HUES48 (cell line): ENCODE data around the gene TEX14.

ENCODE experiments used
- H3K27ac ChIP-seq: one replicate; pipeline ENCODE4 v1.7.0; 2013; ENCODE audit warnings: low read depth, low read length, inconsistent platforms
- H3K27me3 ChIP-seq: 2 replicates; pipeline ENCODE4 v1.6.1; 2013; ENCODE audit warnings: mild to moderate bottlenecking, low read length; ENCODE audit not compliant: control insufficient read depth, insufficient read depth
- H3K36me3 ChIP-seq: 2 replicates; pipeline ENCODE4 v1.6.1; 2013; ENCODE audit warnings: low read length; ENCODE audit not compliant: control insufficient read depth, insufficient read depth
- H3K4me1 ChIP-seq: 2 replicates; pipeline ENCODE4 v1.6.1; 2013; ENCODE audit warnings: mild to moderate bottlenecking, low read length; ENCODE audit not compliant: control insufficient read depth, insufficient read depth
- H3K4me3 ChIP-seq: 2 replicates; pipeline ENCODE4 v1.5.1; 2013; ENCODE audit warnings: mild to moderate bottlenecking, low read depth, low read length
- H3K9ac ChIP-seq: 2 replicates; pipeline ENCODE4 v1.6.1; 2013; ENCODE audit warnings: mild to moderate bottlenecking, low read depth, low read length, moderate library complexity
- H3K9me3 ChIP-seq: 2 replicates; pipeline ENCODE4 v1.6.1; 2013; ENCODE audit warnings: low read length; ENCODE audit not compliant: control insufficient read depth, insufficient read depth

The TEX14 gene

DNA sequence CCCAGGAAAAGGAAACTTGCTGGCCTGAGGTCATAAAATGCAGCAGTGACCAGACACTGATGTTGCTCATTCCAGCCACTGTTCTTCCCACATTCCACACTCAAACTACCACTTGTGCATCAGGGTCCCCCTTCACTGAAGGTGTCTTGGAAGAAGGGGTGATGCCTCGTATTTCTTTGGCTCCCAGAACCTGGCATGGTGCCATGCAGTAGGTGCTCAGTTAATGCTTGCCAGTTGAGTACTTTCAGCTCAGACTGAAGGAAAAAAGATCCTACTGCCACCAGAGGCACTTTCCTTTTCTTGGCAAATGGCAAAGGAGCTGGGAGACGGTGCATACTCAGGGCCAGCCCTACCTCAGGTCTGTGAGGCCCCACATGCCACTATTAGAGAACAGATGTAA is 73.5 kb downstream of the TEX14 start:
- H3K27ac ChIP-seq = no peak overlapping the region

DNA sequence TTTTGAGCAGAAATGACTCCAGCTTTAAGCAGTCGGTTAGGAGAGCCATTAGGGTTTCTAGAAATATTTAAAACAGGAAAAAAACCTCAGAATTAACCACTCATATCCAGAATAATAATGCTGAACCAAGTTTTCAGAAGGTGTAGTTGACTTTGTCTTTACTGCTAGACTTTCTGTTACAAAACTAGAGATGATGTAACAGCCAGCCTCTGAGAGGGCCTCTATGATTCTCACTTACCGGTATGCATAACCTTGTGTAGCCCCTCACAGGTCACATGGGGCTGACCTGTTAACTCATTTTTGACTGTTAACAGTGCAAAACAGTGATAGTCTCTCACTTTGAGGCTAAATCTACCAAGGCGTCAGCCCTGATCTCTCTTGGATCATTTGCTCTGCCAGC is 74.3 kb downstream of the TEX14 start:
- no peaks in the 10 kb centered on the region for H3K9me3 ChIP-seq
- no peaks in the 10 kb centered on the region for H3K4me1 ChIP-seq
- H3K36me3 ChIP-seq = no peaks in the 10 kb centered on the region
- H3K4me3 ChIP-seq = no peak overlapping the region
- H3K27ac ChIP-seq = no peak overlapping the region
- H3K27me3 ChIP-seq = no peaks in the 10 kb centered on the region
- no peak overlapping the region for H3K9ac ChIP-seq

More for the DNA sequence above, 73.5 kb downstream of the TEX14 start:
- Histone ChIP-seq H3K27me3 (no peaks in the 10 kb centered on the region), H3K4me3 (no peak overlapping the region), H3K4me1 (no peaks in the 10 kb centered on the region), H3K9me3 (no peaks in the 10 kb centered on the region), H3K9ac (no peak overlapping the region), H3K36me3 (no peaks in the 10 kb centered on the region)

DNA sequence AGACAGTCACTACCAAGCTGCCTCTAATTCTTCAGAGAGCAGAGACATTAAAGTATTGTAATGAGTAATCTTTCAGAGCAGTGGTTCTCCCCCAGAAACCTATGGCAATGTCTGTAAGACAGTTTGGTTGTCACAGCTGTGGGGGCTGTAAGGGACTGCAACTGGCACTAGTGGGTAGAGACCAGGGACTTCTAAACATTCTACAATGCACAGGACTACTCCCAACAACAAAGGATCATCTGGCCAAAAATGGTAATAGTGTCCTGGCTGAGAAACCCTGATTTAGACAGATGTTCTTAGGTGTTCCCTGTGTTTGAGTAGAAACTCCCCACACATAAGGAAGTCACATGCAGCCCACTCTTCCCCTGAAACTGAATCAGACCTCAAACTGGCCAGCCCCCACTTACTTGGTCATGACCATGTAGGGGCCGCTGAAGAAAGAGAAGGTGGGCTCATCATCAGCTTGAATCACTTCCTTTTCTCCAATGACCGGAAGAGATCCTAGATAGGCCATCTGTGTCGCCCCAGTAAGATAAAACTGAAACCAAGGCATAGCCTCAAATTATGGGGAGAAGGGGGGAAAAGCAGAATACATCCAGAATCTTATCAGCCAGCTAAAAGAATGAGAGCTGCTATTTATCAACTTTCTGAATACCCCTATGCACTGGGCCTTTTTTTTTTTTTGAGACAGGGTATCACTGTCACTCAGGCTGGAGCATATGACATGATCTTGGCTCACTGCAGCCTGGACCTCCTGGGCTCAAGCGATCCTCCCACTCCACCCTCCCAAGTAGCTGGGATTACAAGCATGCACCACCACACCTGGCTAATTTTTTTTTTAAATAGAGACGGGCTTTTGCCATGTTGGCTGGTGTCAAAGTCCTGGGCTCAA is 75.8 kb downstream of the TEX14 start:
- no peak overlapping the region for H3K4me3 ChIP-seq
- H3K4me1 ChIP-seq = no peaks in the 10 kb centered on the region
- H3K27ac ChIP-seq = no peak overlapping the region
- H3K9ac ChIP-seq = no peak overlapping the region
- H3K27me3 ChIP-seq = no peaks in the 10 kb centered on the region
- H3K36me3 ChIP-seq = no peaks in the 10 kb centered on the region
- no peaks in the 10 kb centered on the region for H3K9me3 ChIP-seq

DNA sequence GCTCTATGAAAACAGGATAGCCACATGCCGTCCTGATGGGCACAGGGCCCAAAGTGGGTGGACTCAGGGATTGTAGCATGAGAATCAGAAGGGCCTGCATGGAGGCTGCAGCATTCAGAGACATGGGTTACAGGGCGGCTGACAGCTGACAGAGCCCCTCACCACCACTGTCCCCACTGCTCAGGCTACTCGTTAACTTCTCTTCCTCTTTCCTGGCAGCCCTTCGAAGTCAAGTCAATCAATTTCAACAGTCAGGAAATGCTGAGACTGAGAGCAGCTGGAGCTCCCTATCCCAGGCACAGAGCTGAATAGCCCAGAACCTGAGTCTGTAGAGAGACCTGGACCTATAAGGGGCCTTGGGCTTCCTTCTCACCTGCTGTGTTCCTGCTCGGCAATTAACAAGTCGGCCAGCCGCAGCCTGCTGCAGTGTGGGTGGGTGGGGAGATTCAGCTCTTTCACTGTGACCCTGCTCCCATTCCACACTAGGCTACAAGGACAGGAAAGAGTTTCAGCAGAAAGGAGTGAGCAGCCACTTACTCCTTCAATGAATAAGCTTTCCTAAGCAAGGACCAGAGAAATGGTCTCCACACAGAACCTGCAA is 76.9 kb downstream of the TEX14 start:
- no peaks in the 10 kb centered on the region for H3K4me1 ChIP-seq
- H3K4me3 ChIP-seq = no peak overlapping the region
- no peaks in the 10 kb centered on the region for H3K9me3 ChIP-seq
- H3K27me3 ChIP-seq = no peaks in the 10 kb centered on the region
- H3K27ac ChIP-seq = no peak overlapping the region
- H3K36me3 ChIP-seq = no peaks in the 10 kb centered on the region
- H3K9ac ChIP-seq = no peak overlapping the region

DNA sequence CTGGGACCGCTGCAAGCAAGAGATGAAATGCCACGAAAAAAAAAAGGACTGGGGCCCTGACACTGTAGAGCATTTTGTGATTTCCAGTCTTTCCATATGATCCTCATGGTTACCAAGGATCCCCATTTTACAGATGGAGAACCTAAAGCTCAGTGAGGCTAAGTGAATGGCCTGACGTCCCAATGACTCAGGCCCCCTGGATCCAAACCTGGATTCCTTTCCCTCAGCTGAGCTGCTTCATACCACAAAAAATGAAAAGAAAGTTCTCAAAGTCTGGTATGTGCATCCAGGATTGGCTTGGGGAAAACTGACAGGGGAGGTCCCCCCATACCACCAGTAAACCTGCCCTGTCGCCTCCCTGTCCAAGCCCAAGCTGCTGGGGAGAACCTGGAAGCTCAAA is 80.5 kb downstream of the TEX14 start:
- no peaks in the 10 kb centered on the region for H3K36me3 ChIP-seq
- H3K9ac ChIP-seq = no peak overlapping the region
- H3K4me1 ChIP-seq = no peaks in the 10 kb centered on the region
- no peaks in the 10 kb centered on the region for H3K27me3 ChIP-seq
- H3K4me3 ChIP-seq = no peak overlapping the region
- H3K9me3 ChIP-seq = no peaks in the 10 kb centered on the region
- H3K27ac ChIP-seq = no peak overlapping the region

DNA sequence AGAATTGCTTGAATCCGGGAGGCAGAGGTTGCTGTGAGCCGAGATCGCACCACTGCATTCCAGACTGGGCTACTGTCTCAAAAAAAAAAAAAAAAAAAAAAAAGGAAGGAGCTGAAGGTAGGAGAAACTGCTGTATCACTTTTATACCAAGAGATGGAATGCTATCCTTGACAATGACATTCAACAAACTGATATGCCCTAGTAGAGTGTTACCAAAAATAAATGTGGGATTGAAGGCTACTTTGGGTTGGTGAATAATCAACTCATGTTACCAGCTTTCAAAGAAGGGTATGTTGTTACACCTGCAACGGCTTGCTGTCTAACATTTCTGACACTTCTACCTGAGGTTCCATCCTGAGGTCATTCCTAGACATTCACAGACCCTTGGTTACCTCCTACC is 84.9 kb downstream of the TEX14 start:
- H3K4me1 ChIP-seq = peaks cover 5% of the 10 kb centered on the region
- no peaks in the 10 kb centered on the region for H3K36me3 ChIP-seq
- H3K4me3 ChIP-seq = no peak overlapping the region
- H3K9ac ChIP-seq = no peak overlapping the region
- H3K27ac ChIP-seq = no peak overlapping the region
- no peaks in the 10 kb centered on the region for H3K27me3 ChIP-seq
- no peaks in the 10 kb centered on the region for H3K9me3 ChIP-seq

DNA sequence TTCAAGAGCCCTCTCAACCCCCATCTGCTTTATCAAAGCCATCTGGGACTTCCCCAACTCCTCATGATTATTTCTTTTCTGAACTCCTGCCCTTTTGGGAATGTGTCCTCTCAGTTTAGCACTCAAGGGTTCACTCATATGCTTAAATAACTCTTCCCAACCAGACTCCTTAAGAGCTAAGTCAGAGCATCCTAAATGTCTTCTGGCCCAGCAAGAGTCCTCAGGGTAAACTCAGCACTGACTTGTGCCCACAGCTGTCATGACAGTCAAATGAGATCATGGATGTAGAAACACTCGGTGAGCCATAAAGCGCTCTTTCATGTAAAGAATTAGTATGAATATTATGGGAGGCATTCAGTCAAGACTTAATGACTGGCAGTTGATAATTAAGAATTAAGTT is 85.9 kb downstream of the TEX14 start:
- no peaks in the 10 kb centered on the region for H3K9me3 ChIP-seq
- peaks cover 10% of the 10 kb centered on the region for H3K4me1 ChIP-seq
- H3K27me3 ChIP-seq = no peaks in the 10 kb centered on the region
- H3K36me3 ChIP-seq = no peaks in the 10 kb centered on the region
- no peak overlapping the region for H3K4me3 ChIP-seq
- H3K27ac ChIP-seq = no peak overlapping the region
- no peak overlapping the region for H3K9ac ChIP-seq

DNA sequence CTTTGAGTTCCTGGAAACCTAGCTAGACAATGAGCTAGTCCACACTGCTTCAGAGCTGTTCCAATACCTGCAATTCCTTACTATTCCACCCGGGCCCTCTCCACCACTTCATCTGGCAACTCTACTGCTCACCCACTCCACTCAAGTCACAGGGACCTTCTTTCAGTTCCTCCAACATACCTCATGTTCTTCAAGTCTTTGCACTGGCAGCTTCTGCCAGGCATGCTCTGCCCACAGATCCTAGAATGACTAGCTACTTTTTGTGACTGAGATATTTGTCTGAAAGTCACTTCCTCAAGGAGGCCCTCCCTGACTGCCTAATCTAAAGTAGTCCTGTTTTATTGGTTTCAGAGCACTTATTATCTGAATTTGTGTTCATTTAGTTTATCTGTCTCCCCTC is 86.4 kb downstream of the TEX14 start:
- Histone ChIP-seq H3K9me3 (no peaks in the 10 kb centered on the region), H3K27ac (no peak overlapping the region), H3K36me3 (no peaks in the 10 kb centered on the region), H3K9ac (no peak overlapping the region), H3K4me1 (peaks cover 10% of the 10 kb centered on the region), H3K4me3 (no peak overlapping the region), H3K27me3 (no peaks in the 10 kb centered on the region)

DNA sequence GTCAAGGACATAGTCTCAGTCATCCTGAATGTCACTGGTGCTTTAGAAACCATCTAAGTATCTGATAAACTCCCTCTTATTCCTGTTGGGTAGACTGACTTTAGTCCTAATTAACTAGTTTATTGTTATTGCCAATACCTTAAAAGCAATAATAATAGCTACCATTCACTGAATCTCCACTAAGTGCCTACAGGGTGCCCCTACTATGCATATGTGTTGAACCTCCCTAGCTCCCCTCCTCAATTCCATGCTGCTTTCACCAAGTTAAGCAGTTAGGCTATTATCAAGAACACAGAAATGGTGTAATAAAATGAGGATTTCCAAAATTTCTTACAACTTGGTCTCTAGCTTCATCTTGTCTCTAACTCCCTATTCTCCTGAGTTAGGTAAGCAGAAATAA is 89.9 kb downstream of the TEX14 start:
- H3K4me1 ChIP-seq = peaks cover 10% of the 10 kb centered on the region
- H3K36me3 ChIP-seq = no peaks in the 10 kb centered on the region
- no peak overlapping the region for H3K27ac ChIP-seq
- no peak overlapping the region for H3K9ac ChIP-seq
- no peaks in the 10 kb centered on the region for H3K27me3 ChIP-seq
- no peak overlapping the region for H3K4me3 ChIP-seq
- no peaks in the 10 kb centered on the region for H3K9me3 ChIP-seq

DNA sequence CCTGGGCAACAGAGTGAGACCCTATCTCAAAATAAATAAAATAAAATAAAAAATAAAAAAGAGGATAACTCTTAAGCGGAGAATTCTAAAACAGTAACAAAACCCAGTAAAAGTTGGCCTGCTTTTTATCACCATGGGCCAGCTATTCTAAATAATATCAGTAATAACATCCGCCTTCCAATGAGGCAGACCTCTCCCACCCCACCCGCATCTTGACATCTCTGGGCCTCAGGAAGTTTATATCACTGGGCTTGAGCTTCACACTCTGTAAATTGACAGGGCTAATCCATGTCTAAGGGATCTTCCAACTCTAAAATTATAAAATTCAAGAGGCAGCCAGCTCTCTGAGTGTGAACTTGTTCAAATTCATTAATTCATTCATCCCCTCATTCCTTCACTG is 94.5 kb downstream of the TEX14 start:
- Histone ChIP-seq H3K9me3 (no peaks in the 10 kb centered on the region), H3K4me1 (peaks cover 9% of the 10 kb centered on the region), H3K9ac (no peak overlapping the region), H3K4me3 (no peak overlapping the region), H3K27me3 (no peaks in the 10 kb centered on the region; the same call in 1 of the 2 replicates), H3K36me3 (no peaks in the 10 kb centered on the region), H3K27ac (no peak overlapping the region)

DNA sequence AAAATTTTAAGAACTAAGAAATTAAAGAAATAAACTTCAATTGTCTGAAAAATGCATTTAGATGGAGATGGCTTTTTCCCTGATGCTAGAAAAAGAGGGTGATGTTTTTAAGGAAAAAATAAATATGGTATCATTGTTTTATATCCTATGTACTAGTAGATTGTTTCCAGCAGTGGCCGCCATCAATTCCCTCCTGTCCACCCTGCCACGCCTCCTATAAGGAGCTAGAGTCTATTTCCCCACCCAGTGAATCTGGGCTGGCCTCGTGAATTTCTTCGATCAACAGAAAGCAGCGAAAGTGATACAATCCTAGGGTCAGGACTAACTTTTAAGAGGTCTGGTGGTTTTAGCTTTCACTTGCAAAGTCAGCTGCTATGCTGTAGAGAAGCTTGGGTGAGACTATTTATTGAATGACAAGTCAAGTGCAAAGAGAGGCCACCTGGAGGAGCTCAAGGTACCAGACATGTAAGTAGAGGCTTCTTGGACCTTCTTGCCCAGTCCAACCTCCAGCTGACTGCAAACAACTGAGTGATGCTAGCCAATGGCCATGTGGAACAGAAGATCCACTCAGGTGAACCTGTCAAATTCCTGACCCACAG is 96.6 kb downstream of the TEX14 start:
- no peak overlapping the region for H3K27ac ChIP-seq
- no peaks in the 10 kb centered on the region; the same call in 1 of the 2 replicates for H3K27me3 ChIP-seq
- no peaks in the 10 kb centered on the region for H3K4me1 ChIP-seq
- no peak overlapping the region for H3K4me3 ChIP-seq
- H3K36me3 ChIP-seq = no peaks in the 10 kb centered on the region
- no peak overlapping the region for H3K9ac ChIP-seq
- H3K9me3 ChIP-seq = no peaks in the 10 kb centered on the region
